Erythroblast (primary cell): ENCODE measurements around the gene CLRN1.

ENCODE experiments used
- GATA1 ChIP-seq: IDR thresholded peaks from 2 replicates; pipeline ENCODE4 v1.6.1; 2011; ENCODE audit warnings: low read depth, mild to moderate bottlenecking, control low read depth, low read length, moderate library complexity
- POLR2A ChIP-seq: IDR thresholded peaks from 2 replicates; pipeline ENCODE4 v1.6.1; 2011; ENCODE audit warnings: mild to moderate bottlenecking, low read length

DNA sequence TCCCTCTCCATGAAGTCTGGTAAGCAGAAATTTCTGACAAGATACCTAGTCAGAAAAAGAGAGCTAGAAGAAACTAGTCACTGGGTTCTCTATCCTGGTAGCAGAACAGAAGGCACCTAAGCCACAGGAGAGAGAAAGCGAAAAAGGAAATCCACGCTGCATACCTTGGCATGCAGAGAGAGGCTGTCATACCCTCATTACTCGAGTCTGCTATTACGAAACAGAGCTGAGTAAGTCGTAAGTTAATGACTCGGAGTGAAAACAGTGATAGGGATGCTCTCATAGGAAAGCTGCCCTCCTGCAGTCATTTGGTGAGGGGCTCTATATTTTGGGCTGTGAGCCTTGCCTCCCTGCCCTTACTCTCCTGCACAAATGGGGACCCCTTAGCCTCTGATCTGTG is 16.2 kb downstream of the CLRN1 start:
- TF ChIP-seq POLR2A, result no peak
- no peak for TF ChIP-seq GATA1
